Measurements from ENCODE around the gene SLC35A3.
"Not testable (repeated sequence)": the region's sequence is repeated elsewhere in the genome, so short reads cannot be mapped to it uniquely, and the experiment has no call there.

SLC35A3 gene

DNA sequence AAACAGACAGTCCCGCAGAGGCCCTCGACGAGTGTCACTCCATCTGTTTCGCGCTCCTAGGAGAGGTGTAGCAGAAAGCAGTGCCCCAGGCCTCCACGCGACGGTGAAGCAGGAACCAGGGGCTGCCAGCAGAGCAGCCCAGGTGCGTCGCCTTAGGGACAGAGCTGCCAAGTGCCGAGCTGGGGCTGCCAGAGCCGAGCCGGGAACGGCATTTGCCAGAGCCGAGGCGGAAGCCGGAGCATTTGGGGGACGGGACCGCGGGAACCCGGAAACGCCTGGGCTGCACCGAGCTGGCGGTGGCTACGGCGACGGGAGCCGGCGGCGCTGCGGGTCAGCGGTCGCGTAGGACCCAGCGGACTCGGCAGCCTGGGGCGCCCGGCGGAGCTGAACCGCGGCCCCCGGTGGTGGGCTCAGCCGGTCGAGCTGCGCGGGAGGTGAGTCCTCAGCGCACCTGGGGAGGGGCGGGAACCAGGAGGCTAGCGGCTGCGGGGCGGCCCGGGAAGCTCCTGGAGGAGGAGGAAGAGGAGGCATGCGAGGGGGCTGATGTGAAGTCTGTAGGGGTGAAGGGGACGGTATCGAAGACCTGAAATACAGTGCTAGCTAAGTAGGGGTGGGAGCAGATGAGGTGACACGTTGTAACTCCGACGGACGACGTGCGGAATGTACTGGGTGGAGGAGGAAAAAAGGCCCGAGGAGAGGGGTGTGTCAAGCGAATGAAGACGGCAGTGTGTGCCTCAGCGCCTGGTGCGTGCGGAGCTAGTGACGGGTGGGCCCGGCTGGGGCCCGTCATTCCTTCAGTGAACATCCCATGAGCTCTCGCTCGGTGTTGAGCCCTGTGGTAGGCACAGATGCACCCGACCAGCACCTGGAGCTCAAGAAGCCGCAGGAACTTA, at the start of gene SLC35A3:
TSS of gene SLC35A3 (plus strand) at position 268 of the 893 bp plus-strand sequence. CDS start 23,559 bp downstream, outside the sequence.
- peak; percentile 55 to 59 for DNase-seq (ENCODE audit: low read depth in 2 of 2)

DNA sequence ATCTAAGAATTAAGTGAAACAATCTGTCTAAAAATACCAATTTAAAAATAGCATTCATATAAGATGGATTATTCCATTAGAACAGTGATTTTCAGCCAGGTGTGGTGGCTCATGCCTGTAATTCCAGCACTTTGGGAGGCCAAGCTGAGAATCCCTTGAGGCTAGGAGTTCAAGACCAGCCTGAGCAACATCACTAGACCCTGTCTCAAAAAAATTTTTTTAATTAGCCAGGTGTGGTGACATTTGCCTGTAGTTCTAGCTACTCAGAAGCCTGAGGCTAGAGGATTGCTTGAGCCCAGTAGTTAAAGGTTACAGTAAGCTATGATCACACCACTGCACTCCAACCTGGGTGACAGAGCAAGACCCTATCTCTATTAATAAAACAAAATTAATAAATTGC, 35.0 kb upstream of the SLC35A3 start:
- DNase-seq (ENCODE audit: low read depth in 2 of 2), result no peak

DNA sequence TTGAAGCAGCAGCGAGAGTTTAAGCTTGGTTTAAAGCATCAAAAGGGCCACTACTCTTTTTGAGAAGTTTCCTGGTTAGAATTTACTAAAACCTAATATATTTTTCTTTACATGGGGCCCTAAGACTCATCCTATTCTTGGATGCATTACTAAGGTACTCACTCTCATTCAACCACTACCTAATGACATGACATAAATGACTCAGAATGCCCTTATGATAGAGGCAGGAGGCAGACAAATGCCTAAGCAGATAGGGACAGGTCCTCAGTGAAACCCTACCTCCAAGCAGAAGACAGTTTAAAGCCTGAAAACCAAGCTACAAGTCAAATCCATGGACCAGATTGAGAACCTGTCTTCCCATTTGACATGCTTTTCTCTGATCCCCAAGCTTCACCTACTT, 34.3 kb upstream of the SLC35A3 start:
- no peak for DNase-seq (ENCODE audit: low read depth in 2 of 2)

DNA sequence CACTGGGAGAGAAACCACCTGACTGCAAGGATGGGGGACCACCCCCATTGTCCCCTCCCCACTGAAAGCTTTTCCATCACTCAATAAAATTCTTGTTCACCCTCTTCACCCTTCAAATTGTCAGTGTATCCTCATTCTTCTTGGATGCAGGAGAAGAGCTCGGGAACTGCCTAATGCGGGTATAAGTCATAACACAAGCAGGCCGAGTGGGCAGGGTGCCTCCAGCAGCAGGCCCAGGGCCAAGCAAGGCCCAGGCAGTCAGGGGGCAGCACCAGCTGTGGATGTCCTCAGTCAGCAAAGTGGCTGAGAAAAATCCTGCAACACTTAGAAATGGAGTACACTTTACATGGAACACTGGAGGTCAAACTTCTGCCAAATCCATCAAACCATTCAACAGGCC, 33.7 kb upstream of the SLC35A3 start:
- no peak for DNase-seq (ENCODE audit: low read depth in 2 of 2)

DNA sequence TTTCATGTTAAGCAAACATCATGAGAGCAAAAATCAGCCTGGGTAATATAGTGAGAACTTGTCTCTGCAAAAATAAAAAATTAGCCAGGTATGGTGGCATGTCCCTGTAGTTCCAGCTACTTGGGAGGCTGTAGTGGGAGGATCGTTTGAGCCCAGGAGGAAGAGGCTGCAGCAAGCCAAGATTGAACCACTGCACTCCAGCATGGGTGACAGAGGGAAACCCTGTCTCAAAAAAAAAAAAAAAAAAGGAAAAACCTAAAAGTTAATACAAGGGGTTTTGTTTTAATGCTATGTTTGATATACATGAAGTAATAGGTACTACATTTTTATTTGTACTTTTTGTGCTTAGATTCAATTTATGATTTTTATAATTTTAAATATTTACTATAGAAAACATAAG, 27.1 kb upstream of the SLC35A3 start:
- no peak for DNase-seq (ENCODE audit: low read depth in 2 of 2)

DNA sequence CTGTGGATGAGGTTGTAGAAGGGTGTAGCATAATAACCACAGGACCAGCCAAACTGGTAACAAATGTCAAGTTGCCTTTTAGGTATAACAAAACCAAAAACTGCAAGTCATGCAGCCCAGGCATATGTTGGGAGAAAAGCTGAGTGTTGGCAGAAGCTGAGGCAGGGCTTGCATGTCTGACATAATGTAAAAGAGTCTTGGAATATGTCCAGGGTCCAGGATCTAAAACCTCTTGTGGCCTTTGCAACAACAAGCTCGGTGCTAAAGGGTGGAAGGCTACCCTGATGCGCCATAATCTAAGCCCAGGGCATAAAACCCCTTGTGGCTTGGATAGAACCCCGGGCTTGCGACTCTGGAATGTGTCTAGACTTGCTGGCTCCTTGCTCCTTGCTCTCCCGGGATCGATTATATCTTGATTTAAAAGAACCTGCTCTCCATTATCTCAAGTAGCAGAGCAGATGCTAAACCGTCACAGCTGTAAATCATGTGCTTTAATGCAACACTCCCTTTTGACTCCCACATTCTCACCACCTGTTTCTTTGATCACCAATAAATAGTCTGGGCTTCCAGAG, 26.5 kb upstream of the SLC35A3 start:
- no peak for DNase-seq (ENCODE audit: low read depth in 2 of 2)

DNA sequence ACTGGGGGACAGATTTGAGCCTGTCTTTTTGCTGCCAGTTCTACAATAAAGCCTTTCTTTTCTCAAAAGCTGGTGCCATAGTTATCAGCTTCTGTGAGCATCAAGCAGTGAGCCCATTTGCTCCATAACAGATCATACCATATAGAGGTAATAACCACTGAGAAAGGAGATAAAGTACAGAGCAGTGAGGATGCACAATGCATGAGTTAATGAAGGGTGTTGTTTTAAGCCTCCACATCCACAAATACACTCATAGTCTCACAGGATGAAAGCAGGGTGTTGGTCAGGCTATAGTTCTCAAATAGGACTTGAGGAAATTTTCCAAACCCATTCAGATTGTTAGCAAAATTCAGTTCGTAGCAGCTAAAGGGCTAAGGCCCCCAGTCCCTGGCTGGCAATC, 25.6 kb upstream of the SLC35A3 start:
- DNase-seq (ENCODE audit: low read depth in 2 of 2), result no peak

DNA sequence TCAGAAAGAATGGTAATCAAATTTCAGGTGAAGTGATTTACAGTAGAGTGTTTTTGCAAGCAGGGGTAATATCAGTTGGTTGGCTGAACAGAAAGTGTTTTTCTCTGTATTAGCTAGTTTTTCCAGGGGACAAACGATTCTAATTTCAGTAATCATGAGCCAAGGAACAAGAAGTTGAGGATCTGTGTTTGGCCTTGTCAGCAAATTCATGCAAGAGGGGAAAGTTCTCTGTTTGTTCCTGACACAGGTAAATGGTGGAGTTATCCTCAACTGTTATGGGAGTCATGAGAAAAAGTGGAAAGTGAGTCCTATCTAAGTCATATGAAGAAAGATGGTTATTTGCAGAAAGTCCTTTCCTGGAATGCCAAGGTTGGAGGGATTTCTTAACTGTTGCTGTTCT, 24.6 kb upstream of the SLC35A3 start:
- no peak for DNase-seq (ENCODE audit: low read depth in 2 of 2)

DNA sequence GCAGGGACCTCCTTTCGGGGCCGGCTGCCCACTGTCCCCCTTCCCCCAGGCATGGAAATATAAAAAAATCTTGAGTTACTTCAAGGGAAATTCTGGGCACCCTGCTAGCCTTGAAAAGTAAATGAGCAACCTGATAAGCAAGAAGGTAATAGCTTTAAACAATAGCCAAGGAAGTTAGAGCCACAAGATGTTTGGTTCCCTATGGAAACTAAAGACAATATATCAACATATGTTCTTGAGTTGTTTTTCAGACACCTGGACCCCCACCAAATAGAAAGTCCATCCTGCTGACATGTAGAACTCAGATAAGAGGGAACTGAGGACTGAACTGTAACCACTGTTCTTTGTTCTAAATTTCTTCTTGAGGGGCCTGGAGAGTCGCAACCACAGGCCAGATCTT, 19.3 kb upstream of the SLC35A3 start:
- DNase-seq (ENCODE audit: low read depth in 2 of 2), result no peak

DNA sequence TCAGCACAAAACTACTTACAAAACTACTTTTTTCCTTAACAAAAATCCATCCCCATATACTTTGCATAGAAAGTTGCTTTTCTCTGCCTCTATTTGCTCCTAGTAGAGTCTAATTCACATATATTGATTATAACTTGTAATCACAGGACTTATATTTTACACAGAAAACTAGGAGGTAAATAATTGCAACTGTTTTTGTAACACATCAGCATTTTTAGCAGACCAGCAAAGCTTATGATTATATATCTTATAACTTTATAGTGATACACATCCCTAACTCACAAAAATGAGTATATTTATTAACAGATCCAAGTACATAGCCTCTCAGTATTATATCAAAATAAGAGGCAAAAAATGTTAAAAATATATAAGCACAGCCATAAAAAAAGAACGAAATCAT, 17.3 kb upstream of the SLC35A3 start:
- DNase-seq (ENCODE audit: low read depth in 2 of 2), result no peak

DNA sequence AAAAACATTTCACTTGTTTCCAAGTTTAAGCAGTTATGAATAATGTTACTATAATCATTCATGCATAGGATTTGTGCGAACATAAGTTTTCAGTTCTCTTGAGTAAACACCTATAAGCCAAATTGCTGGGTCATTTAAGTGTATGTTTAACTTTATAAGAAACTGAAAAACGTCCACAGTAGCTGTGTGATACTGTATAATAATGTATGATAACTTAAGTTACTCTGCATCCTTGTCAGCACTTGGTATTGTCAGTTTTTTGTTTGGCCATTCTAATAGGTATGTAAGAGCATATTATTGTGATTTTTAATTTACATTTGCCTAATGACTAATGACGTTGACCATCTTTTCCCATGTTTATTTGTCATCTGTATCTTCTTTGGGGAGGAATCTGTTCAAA, 14.4 kb upstream of the SLC35A3 start:
- DNase-seq (ENCODE audit: low read depth in 2 of 2), result no peak

DNA sequence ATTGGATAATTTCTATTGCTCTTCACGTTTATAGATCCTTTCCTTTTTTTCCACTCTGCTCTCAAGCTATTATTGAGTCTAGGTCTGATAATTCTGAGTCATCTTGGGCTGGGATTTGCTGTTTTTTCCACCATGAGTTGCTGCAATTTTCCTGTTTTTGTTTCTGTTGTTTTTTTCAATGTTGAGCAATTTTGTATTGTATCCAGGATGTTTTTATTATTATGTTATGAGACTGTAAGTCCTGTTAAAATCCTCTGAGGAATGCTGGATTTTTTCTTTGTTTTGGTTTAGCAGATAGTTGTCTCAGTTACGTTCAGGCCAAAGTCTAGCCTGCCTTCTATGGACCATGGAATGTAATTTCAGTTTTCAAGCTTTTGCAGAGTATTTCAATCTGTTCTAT, 13.0 kb upstream of the SLC35A3 start:
- DNase-seq (ENCODE audit: low read depth in 2 of 2), result no peak

DNA sequence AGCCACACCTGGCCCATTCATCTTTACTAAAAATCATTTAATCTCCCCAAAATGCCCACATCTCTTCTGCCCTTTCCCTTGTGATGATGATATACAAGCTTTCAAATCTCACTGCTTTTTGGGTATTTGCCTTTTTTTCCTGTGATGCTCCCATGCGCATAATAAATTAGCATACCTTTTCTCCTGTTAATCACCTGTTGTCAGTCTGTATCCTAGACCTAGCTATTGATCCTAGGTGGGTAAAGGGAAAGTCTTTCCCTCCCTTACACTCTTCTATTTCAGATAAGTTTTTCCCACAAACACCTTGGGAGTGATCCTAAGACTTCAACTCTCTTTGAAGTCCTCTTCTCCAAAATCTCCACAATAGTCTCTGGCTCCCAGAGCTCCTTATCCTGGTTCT, 12.0 kb upstream of the SLC35A3 start:
- DNase-seq (ENCODE audit: low read depth in 2 of 2), result no peak

DNA sequence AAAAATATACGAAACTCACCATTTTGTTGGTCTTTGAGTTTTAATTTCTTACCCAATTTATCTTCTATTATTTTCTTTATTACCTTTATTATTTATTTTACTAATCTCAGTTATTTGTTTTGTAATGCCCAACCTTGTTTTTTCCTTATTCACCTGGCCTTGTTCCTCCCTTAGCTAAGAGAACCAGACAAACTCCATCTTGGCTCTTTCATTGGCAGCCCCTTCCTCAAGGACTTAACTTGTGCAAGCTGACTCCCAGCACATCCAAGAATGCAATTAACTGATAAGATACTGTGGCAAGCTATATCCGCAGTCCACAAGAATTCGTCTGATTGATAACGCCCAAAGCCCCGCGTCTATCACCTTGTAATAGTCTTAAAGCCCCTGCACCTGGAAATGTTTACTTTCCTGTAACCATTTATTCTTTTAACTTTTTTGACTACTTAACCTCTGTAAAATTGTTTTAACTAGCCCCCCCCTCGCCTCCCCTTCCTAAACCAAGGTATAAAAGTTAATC, 10.5 kb upstream of the SLC35A3 start:
- DNase-seq (ENCODE audit: low read depth in 2 of 2), result not testable (repeated sequence)

DNA sequence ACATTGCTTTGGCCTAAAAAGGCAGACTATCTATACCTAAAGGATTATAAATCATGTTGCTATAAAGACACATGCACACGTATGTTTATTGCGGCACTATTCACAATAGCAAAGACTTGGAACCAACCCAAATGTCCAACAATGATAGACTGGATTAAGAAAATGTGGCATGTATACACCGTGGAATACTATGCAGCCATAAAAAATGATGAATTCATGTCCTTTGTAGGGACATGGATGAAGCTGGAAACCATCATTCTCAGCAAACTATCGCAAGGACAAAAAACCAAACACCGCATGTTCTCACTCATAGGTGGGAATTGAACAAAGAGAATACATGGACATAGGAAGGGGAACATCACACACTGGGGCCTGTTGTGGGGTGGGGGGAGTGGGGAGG, 9.5 kb upstream of the SLC35A3 start:
- not testable (repeated sequence) for DNase-seq (ENCODE audit: low read depth in 2 of 2)

DNA sequence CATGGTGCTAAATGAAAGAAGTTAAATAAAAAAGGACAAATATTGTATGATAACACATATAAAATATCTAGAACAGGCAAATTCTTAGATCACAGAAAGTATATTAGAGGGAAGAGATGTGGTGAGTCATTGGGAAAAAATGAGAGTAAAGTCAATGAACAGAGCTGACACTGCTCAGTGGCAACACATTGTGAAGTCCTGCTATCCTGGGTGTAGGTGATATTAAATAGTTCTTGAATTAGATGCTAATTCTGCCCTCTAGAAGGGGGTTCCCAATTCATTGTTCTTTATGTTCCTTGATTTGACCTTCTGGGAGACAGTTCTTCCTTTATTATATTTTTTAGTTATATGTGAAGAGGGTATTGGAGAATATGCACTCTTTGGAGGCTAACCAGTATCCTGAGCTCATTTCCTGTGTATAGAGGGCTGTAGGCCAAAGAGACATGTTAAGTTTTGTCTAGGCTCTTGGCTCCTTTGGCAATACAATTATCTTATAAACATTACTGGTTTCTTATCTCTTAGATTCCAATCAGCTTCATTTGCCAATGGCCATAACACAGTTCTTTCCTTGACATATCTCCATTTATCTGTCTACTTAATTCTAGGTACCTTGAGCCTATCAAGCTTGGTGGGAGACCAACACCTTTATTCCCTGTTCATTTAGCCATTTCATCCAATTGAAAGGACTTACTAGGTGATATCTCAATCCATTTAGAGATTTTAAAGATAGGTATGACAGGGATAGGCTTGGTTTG, 6.6 kb upstream of the SLC35A3 start:
- DNase-seq (ENCODE audit: low read depth in 2 of 2), result no peak

DNA sequence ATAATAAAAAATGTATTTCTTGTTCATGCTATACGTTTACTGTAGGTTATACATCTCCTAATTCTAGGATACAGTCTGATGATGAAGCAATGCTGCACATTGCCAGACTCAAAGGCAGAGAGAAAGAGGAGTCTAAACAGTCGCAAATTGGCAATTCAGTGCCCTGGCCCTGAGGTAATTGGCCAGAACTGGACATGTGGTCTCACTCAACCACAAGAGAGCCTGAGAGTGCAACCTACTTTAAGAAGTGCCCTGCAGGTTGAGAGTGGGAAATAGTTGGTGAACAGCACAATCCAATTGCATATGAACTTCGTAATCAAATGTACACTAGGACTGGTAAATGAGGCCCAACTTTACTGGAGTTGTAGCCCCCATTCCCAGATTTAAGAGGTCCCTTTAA, 5.0 kb upstream of the SLC35A3 start:
- no peak for DNase-seq (ENCODE audit: low read depth in 2 of 2)

DNA sequence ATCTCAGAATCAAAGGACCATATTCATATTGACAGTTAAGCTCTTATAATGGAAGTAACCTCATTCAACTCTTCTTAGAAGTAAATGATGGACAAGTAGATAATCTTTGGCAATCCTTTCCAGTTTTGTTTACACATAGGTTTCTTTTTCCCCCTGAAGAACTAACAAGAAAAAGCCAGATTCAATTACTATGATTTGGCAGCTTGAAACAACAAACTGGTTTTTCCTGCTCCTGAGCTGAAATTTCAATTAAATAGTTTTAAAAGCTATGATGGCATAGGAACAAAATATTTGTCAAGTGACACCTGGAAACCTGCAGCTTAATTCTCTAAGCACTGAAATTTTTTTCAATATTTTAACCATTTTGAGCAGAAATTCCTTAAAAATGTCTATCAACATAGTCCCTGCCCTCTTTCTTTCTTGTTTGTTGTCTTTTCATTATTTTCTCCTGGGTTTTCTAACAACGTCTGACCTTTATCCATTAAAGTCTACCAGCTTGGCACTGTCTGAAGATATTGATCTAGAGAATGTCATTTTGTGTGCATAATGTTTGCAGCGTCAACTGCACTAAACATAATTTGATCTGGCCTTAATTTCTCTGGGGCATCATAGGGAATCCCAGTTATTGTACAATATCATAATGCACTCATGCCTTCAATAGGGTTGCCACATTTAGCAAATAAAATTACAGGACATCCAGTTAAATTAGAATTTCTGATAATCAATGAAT, 4.0 kb upstream of the SLC35A3 start:
- no peak for DNase-seq (ENCODE audit: low read depth in 2 of 2)

DNA sequence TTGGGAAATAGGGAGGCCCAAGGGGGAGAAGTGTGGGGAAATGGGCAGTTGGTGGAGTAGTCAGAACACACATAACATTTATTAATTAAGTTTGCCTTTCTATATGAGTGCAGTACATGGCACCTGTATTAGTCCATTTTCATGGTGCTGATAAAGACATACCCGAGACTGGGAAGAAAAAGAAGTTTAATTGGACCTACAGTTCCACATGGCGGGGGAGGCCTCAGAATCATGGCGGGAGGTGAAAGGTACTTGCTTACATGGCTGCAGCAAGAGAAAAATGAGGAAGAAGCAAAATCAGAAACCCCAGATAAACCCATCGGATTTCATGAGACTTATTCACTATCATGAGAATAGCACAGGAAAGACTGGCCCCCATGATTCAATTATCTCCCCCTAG, 1.6 kb upstream of the SLC35A3 start:
- no peak for DNase-seq (ENCODE audit: low read depth in 2 of 2)

DNA sequence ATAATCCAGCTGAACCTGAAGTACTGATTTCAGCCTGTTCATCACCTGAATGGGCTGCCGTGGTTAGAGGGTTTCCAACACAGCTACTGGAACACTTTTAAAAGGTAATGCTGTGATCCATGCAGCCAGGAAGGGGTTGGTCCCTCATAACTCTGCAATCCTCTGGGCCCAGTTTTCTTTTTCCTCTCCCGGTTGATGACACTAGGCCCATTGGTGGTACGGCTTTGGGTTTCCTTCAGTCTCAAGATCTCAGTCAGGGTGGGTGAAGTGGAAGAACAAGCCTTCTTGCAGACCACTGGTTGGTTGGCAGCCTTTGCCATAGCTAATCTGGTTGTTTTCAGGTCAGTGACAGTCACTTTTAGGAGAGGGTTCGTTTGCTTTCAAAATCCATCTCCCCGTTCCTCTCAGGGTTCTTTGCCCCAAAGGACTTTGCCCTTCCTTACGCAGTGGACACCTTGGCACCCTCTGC, 502 bp upstream of the SLC35A3 start:
- DNase-seq (ENCODE audit: low read depth in 2 of 2), result no peak

DNA sequence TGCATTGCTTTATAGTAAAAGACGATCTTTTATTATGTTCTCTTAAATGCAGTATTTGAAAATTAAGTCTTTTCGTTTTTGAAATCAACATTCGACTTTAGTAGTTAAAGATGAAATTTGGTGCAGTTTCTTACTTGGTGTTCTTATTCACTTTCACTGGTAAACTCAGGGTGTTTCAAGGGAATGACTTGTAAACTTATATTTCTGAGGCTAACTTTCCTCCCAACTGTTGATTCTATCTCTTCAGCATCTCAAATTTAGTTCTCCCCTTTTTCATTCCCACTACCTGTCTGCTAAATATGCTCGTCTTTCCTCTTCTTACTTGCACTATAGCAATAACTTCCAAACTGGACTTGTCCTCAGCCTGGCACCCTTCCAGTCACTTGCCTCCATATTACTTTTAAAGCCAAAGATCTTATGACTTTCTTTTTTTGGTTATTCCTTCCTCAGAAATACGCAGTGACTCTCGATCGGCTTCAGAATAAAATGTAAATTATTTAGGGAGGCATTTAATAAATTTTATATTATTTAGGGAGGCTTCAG, 988 bp downstream of the SLC35A3 start:
- DNase-seq (ENCODE audit: low read depth in 2 of 2), result no peak

Measured in stimulated activated CD8-positive, alpha-beta memory T cell treated with anti-CD3 and anti-CD28 coated beads, Interleukin-2, amount 100 ng/mL, for 1 hour (primary cell).